AG09319 (cell line): Measurements from ENCODE around the gene SLC6A18.

Source experiments
- DNase-seq: peaks from one replicate; pipeline ENCODE4 v3.0.0-alpha.2; 2010; ENCODE audit warnings: low read depth; ENCODE audit errors: extremely low read depth
- TF ChIP-seq, protein P1 (sequence below): IDR thresholded peaks from 2 replicates; pipeline ENCODE4 v1.5.1; 2011; ENCODE audit warnings: low read depth, mild to moderate bottlenecking, inconsistent platforms, low read length, moderate library complexity

Gene SLC6A18

GRCh38 chr5:1209896-1210776 is 15.0 kb upstream of the SLC6A18 start:
- TF ChIP-seq, protein P1, sequence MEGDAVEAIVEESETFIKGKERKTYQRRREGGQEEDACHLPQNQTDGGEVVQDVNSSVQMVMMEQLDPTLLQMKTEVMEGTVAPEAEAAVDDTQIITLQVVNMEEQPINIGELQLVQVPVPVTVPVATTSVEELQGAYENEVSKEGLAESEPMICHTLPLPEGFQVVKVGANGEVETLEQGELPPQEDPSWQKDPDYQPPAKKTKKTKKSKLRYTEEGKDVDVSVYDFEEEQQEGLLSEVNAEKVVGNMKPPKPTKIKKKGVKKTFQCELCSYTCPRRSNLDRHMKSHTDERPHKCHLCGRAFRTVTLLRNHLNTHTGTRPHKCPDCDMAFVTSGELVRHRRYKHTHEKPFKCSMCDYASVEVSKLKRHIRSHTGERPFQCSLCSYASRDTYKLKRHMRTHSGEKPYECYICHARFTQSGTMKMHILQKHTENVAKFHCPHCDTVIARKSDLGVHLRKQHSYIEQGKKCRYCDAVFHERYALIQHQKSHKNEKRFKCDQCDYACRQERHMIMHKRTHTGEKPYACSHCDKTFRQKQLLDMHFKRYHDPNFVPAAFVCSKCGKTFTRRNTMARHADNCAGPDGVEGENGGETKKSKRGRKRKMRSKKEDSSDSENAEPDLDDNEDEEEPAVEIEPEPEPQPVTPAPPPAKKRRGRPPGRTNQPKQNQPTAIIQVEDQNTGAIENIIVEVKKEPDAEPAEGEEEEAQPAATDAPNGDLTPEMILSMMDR = no peak
- DNase-seq = no peak

GRCh38 chr5:1210832-1211251 is 14.3 kb upstream of the SLC6A18 start:
- TF ChIP-seq, protein P1 = no peak
- DNase-seq = no peak

DNA sequence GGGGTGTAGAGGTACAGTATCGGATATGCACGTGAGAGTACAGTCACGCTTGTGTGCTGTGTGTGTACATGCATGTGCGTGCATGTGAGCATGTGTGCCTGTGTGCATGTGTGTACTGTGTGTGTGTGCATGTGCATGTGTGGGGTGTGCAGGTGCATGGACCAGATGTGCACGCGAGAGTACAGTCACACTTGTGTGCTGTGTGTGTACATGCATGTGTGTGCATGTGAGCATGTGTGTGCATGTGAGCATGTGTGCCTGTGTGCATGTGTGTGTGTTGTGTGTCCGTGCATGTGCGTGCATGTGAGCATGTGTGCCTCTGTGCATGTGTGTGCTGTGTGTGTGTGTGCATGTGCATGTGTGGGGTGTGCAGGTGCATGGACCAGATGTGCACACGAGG is 13.5 kb upstream of the SLC6A18 start:
- TF ChIP-seq, protein P1 = no peak
- no peak for DNase-seq

DNA sequence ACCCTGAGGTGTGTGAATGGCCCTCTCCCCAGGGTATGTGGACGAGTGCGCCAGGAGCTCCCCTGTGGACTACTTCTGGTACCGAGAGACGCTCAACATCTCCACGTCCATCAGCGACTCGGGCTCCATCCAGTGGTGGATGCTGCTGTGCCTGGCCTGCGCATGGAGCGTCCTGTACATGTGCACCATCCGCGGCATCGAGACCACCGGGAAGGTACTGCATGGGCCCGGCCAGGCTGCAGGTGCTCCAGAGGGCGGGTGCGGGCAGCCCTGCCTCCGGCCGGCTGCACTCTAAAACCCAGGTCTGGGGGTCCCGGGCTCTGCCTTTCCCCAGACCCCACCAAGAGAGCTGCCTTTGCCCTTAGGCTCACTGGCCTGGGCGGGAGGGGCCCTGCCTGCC is 12.9 kb upstream of the SLC6A18 start:
- no peak for DNase-seq

DNA sequence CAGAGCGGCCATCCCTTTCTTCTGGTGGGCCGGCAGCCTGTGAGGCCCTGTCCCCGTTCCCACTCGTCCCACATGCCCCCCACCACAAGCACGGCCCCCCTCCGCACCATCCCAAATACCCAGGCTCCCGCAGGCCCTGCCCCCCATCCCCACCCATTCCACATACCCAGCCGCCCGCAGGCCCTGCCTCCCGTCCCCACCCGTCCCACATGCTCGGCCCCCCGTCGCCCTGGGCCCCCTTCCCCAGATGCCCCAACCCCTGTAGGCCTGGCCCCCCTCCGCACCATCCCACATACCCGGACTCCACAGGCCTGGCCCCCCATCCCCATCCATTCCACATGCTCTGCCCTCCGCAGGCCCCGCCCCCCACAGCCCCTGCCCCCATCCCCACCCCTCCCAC is 12.3 kb upstream of the SLC6A18 start:
- no peak for DNase-seq
- TF ChIP-seq, protein P1 = no peak

More for the DNA sequence above, 12.9 kb upstream of the SLC6A18 start:
- TF ChIP-seq, protein P1 = no peak

DNA sequence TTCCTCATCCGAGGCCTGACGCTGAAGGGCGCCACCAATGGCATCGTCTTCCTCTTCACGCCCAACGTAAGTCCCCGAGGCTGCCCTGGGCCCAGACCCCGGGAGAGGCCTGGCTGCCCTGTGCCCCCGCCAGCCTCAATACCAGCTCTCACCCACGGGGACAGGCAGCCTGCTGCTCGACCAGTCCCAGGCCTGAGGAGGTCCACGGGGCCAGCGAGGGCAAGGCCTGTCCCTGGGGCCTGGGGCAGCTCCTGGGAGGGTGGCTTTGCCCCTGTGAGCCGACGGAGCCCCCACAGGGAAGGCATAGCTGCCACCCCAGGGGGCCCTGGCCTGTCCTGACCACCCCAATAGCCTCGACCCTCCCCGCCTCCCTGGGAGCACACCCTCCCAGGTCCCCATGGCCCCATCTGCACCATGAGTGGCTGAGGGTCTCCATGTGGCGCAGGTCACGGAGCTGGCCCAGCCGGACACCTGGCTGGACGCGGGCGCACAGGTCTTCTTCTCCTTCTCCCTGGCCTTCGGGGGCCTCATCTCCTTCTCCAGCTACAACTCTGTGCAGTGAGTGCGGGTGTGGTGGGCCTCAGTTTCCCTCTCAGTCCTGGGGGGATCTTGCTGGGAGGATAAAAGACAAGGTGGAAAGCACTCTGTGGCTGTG is 11.5 kb upstream of the SLC6A18 start:
- TF ChIP-seq, protein P1 = no peak
- no peak for DNase-seq
